Measurements from ENCODE around the gene OR1C1.

DNA sequence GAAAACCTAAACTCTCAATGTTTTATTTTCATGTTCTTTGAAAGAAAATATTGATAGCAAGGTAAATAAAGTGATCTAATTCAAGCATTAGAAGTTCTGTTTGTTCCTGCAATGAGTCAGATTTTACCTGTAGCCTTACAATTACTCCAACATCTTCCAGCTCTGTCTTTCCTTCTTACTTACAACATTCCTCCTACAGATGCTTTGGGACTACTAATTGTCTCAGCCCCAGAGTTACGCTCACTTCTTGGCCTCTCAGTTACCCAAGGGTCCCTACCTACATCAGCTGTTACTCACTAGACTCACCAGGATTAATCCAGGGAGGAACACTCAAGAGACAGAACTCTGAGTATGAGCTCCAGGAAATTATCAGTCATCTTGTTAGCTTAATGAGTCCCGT is 37.2 kb upstream of the OR1C1 start:
- no peak for TF ChIP-seq EZH2 (IDR thresholded peaks at IDR 0.05; ENCODE audit: insufficient read depth, poor library complexity, severe bottlenecking)
- no peak for TF ChIP-seq EZH2phosphoT487 (IDR thresholded peaks at IDR 0.05; ENCODE audit: insufficient read depth, low read depth)

Data from GM23248 (cell line).